CD1c-positive myeloid dendritic cell (primary cell): ENCODE results near the gene FRMPD4.

Experiments
- DNase-seq: peaks from one replicate; pipeline ENCODE4 v3.0.0-alpha.2; 2016; ENCODE audit errors: extremely low spot score

The FRMPD4 gene

DNA sequence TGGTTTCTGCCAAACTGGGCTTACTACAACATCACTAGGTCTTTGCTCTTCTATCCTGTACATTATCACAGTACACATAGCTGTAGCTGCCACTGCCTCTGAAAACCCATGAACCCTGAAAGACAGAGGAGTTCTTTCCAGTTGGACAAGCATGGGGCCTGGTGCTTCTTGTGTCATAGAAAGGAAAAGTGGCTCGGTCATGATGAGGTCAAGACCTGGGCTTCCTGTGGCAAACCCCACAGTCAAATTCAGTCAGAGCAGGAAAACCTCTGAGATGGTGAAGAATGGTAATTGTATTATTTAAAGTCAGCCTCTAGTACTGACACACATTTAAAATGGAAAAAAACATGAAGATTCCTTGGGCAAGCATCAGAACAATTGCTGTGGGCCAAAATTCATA lies 519.6 kb downstream of the FRMPD4 start:
- DNase-seq: no peak

GRCh38 chrX:12661464-12661863 lies 523.2 kb downstream of the FRMPD4 start:
- DNase-seq: no peak

DNA sequence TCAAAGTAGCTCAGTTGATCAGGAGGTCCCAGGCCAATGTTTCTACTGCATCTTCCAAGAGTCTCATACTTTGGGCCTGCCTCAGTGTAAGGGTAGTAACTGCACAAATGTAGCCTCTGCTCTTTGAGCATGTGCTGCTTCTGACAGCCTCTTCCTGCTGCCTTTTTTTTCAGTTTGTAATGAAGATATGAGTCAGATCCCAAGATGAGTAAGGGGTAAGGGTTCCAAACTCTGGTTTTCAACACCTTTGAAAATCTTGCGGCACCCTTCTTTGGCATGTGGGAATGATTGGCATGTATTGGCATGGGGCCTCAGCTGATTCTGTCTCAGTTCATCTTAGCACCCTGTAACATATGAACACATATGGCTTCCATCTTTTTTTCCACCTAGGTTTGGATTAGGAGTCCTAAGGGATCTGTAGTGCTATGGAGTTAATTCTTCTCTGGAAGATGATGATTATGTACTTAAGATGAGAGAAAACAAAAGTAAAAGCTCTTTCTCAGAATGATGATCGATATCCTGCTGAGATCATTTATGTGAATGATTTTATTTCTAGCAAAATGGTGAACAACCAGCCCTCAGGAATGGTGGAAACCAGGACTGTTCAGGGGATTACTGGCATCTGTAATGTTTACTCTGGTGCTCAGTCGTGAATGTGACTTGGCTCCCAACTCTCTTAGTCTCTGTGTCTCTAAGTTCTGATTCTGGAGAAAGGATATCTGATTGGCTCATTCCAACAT lies 534.3 kb downstream of the FRMPD4 start:
- DNase-seq: no peak

- no peak for DNase-seq
Measured at GRCh38 chrX:12673487-12673886, 535.2 kb downstream of the FRMPD4 start.

- no peak for DNase-seq
Measured at GRCh38 chrX:12679522-12679921, 541.2 kb downstream of the FRMPD4 start.

DNA sequence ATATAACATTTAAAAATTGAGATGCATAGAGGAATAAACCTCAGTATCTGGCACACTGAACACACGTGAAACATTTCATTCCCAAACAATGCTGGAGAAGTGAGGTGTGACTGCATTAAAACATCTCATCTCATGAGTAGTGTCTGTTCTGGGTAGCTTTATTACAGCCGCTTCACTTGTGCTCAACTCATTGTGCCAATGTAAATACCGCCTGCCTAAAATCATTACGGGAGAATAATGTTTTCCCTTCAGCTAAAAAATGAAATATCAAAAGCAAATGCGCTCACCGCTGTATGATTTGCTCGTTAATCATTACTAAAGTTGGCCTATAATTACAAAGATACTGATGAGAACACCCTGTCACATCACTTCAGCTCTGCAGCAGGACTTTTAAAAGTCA lies 542.8 kb downstream of the FRMPD4 start:
- no peak for DNase-seq

- DNase-seq: no peak
Measured at GRCh38 chrX:12685541-12685940, 547.3 kb downstream of the FRMPD4 start.

DNA sequence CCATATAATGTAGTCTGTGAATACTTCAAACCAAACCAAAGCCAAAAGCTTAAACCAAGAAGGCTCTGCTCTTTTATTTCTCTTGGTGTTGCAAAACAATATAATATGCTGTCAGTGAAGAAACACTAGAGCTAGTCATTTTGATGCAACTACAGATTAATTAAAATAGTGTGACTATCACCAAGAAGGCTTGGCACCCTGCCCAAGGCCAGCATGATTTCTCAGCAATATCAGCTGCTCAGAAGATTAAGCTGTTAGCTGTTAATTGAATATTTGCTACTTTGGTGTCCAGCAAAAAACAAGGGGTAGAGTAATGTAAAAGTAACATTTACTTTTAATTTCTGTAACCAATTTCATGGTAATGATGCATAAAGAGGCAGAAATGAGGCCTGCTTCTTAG lies 548.1 kb downstream of the FRMPD4 start:
- no peak for DNase-seq

- no peak for DNase-seq
Measured at GRCh38 chrX:12690646-12691045, 552.4 kb downstream of the FRMPD4 start.

DNA sequence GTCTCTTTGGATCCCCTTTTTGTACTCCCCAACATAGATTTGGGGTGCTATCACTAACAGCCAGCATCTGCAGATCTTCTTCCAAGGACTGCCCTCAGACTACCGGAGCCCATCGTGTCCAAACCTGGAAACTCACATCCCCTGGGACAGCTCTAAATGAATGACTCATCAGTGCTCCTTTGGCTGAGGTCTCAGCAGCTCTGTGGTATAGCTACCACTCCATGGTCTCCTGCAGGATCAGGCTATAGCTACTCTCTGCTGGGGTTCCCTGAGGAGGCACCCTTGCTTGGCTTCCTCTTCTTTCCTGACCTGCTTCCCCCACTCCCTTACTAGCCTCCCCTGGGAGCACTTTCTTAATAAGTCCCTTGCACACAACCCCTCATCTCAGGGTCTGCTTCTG lies 555.5 kb downstream of the FRMPD4 start:
- no peak for DNase-seq

DNA sequence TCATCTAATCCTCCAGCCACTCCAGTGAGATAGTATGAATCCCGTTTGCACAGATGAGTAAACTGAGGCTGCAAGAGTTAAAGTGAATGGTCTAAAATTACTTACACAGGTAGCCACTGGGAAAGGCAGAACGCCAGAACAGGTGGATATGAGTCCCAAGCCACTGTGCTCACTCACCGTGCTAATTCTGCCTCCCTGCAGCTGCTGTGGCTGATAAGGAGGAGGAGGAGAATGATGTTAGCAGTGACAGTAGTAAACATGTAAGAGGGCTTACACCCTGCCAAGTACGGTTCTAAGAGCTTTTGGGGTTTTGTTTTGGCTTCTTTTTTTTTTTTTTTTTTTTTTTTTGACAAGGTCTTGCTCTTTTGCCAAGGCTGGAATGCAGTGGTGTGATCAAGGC lies 562.5 kb downstream of the FRMPD4 start:
- DNase-seq: no peak

DNA sequence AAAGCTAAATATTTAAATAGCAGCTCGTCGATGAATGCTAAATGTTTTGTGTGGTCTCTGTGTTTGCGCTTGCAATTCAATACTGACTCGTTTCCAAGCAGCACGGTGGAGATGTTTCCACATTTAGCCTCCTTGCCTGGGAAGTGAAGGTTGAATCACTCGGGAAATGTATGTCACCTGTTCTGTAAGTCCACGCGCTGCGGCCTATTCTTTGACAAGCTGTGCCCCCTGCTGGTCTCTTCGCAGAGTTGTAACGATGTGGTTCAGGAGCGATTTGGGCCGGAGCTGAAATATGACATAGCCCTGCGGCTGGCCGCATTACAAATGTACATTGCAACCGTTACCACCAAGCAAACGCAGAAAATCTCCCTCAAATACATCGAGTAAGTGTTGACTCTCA lies 563.4 kb downstream of the FRMPD4 start:
- DNase-seq: peak; percentile 42

GRCh38 chrX:12702509-12703091 lies 564.3 kb downstream of the FRMPD4 start:
- peak; percentile 17 for DNase-seq

DNA sequence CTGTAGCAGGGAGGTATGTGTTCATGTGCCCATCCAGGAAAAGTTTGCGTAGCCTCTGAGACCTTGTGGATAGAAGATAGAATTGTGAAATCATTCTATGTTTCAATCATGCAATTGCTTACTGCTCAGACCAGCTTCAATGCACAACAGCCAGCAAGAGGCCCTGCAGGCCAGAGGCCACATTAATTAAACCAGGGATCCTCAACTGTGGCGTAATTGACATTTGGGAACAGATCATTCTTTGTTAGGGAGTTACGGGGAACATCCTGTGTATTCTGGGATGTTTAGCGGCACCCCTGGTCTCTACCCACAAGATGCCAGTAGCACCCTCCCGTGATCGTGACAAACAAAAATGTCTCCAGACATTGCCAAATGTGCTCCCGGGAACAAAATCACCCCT lies 566.4 kb downstream of the FRMPD4 start:
- DNase-seq: no peak

DNA sequence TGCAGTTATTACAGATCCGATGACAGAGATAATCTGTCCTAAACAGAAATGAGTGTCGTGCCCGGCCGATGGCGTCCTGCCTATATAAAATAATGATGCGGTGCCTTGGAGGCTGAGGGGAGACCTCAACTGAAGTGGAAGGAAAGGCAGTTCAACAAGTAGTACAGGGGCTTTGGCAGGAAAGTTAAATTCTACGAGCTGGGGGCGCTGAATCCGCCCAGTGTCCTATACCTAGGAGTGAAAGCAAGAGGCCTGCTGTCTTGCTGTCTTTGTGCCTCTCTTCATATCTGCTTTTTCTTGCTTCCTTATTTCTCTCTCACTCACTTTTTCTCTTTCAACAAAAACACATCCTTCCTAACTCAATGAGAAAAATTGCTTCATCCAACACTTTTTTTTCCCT lies 570.8 kb downstream of the FRMPD4 start:
- DNase-seq: no peak

- no peak for DNase-seq
Measured at GRCh38 chrX:12711435-12712040, 573.3 kb downstream of the FRMPD4 start.

GRCh38 chrX:12716574-12716973 lies 578.3 kb downstream of the FRMPD4 start:
- DNase-seq: no peak

DNA sequence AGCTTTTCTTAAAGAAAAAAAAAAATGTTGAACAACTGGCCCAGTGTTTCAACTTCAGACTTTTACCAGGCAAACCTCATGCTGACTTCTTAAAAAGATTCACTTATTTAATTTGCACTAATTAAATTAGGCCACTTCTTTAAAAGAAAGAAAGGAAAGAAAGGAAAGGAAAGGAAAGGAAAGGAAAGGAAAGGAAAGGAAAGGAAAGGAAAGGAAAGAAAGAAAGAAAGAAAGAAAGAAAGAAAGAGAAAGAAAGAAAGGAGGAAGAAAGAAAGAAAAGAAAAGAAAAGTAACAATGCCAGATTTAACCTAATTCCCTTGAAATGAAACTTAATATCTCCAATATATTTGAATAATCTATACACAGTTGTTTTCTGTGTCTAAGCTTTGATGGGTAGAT lies 581.6 kb downstream of the FRMPD4 start:
- DNase-seq: no peak

- no peak for DNase-seq
Measured at GRCh38 chrX:12721042-12721441, 582.8 kb downstream of the FRMPD4 start.

DNA sequence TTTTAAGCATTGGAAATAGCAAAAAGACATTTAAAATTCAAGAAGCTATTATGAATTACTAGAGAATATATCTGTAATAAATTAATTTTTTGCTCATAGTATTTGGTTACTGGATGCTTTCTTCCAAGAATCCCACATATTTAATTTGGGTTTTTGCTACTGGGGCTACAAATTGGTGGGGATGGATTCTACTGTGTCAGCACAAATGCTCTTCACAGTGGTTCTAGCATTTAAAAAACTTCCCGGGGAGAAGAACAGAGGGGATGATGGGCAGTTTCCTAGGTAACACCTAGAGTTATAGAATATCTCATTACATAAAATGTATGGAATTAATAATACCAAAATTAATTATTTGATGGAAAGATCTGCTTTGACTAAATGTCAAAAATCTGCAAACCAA lies 584.0 kb downstream of the FRMPD4 start:
- no peak for DNase-seq

DNA sequence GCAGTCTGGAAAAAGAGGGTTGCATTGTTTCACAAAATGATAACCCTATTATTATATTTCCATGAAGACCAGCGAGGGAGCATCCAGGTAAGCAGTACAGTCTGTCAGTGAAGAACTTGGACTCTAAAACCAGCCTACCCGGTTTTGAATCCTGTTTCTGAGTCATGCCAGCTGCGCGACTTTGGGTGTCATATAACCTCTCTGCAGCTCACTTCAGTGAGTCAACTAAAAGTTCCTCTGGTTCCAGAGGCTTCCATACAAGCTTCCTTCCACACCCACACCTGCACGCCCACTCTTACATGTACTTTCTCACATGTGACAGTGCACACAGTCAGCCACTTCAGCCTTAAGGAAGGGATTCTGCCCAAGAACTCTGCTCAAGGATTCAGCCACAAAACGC lies 603.1 kb downstream of the FRMPD4 start:
- DNase-seq: no peak

DNA sequence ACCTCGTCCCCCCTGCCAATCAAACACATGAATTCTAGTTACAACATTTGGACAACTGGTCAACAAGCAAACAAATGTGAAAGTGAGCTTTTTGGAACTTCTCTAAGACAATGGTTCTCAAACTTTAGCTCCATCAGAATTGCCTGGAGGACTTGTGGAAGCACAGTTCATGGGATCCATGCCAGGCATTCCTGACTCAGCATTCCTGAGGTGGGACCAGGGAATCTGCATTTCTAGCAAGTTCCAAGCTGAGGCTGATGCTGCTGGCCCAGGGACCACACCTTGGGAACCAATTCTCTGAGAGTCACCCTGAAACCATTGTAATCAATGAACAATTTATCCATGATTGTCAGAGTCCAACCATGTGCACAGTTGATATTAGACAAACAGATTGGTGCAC lies 609.2 kb downstream of the FRMPD4 start:
- DNase-seq: no peak

GRCh38 chrX:12751887-12752286 lies 613.6 kb downstream of the FRMPD4 start:
- no peak for DNase-seq
